PFSK-1 (cell line): ENCODE data around the gene HEMK1.

ENCODE experiments used
- FOXP2 ChIP-seq: optimal IDR thresholded peaks from 2 replicates; pipeline ENCODE3; 2011; ENCODE audit warnings: borderline replicate concordance, control low read depth, inconsistent platforms; ENCODE audit not compliant: insufficient read depth; ENCODE audit errors: extremely low read length, extremely low read depth
- POLR2AphosphoS5 ChIP-seq: IDR thresholded peaks from 2 replicates; pipeline ENCODE4 v1.6.1; 2012; ENCODE audit warnings: low read depth, mild to moderate bottlenecking, control low read depth, low read length, moderate library complexity
- REST ChIP-seq, 2 experiments: IDR thresholded peaks; 2 replicates each; pipeline versions ENCODE4 v1.6.1 to v1.8.0; 2011 to 2012; ENCODE audit warnings: low read depth in 2 of 2, low read length in 2 of 2, control low read depth in 1 of 2, inconsistent platforms in 1 of 2, mild to moderate bottlenecking in 1 of 2, moderate library complexity in 1 of 2; ENCODE audit not compliant: insufficient read depth in 1 of 2
- SIN3A ChIP-seq: IDR thresholded peaks from 2 replicates; pipeline ENCODE4 v1.6.1; 2012; ENCODE audit warnings: mild to moderate bottlenecking, low read length, moderate library complexity, borderline replicate concordance; ENCODE audit not compliant: insufficient read depth
- TAF1 ChIP-seq: IDR thresholded peaks from 2 replicates; pipeline ENCODE4 v1.6.1; 2012; ENCODE audit warnings: low read length, control low read depth, borderline replicate concordance; ENCODE audit not compliant: insufficient read depth

The HEMK1 gene

GRCh38 chr3:50567386-50568167 lies 1.7 kb upstream of the HEMK1 start, which contains the start of gene C3orf18:
C3orf18 (minus strand) TSS chr3:50567747; CDS start chr3:50565699, 2,048 bp downstream.
- TF ChIP-seq REST (IDR thresholded peaks at IDR 0.05; ENCODE audit: insufficient read depth in 1 of 2, low read depth in 2 of 2, low read length in 2 of 2) (no peak), FOXP2 (no peak), SIN3A (no peak), TAF1 (no peak), POLR2AphosphoS5 (no peak)

- TF ChIP-seq SIN3A, result no peak
- no peak for TF ChIP-seq FOXP2
- no peak for TF ChIP-seq REST (IDR thresholded peaks at IDR 0.05; ENCODE audit: insufficient read depth in 1 of 2, low read depth in 2 of 2, low read length in 2 of 2)
- TF ChIP-seq TAF1, result no peak
- TF ChIP-seq POLR2AphosphoS5, result no peak
Observed at GRCh38 chr3:50570508-50571279, 1.4 kb downstream of the HEMK1 start.

GRCh38 chr3:50571486-50571885 lies 2.2 kb downstream of the HEMK1 start:
- TF ChIP-seq SIN3A (no peak), TAF1 (no peak), POLR2AphosphoS5 (no peak), REST (IDR thresholded peaks at IDR 0.05; ENCODE audit: insufficient read depth in 1 of 2, low read depth in 2 of 2, low read length in 2 of 2) (no peak), FOXP2 (no peak)

- TF ChIP-seq POLR2AphosphoS5 (no peak), TAF1 (no peak), REST (IDR thresholded peaks at IDR 0.05; ENCODE audit: insufficient read depth in 1 of 2, low read depth in 2 of 2, low read length in 2 of 2) (no peak), FOXP2 (no peak), SIN3A (no peak)
Observed at GRCh38 chr3:50572158-50572557, 2.8 kb downstream of the HEMK1 start.
